Neutrophil (primary cell): ENCODE data around the gene VPS8.

Experiments used
- H3K27ac ChIP-seq: fragments of 200-600 bp; sonication (generic); 2 replicates; pipeline ENCODE4 v1.5.1; 2016; ENCODE audit warnings: mild to moderate bottlenecking, moderate library complexity
- H3K27me3 ChIP-seq: fragments of 200-600 bp; sonication (generic); 2 replicates; pipeline ENCODE4 v1.6.0; 2016; ENCODE audit warnings: mild to moderate bottlenecking
- H3K36me3 ChIP-seq: fragments of 200-600 bp; sonication (generic); 2 replicates; pipeline ENCODE4 v1.5.1; 2017
- H3K4me1 ChIP-seq, 2 experiments: fragments of 200-600 bp in 1 of 2; sonication (generic) in 1 of 2; 1 replicate in 1 of 2; 2 replicates in 1 of 2; pipeline versions ENCODE4 v1.5.1 to v1.6.1; 2013 to 2016; ENCODE audit warnings: low read depth in 1 of 2, low read length in 1 of 2, mild to moderate bottlenecking in 1 of 2, moderate library complexity in 1 of 2; ENCODE audit not compliant: control insufficient read depth in 1 of 2, insufficient read depth in 1 of 2
- H3K4me3 ChIP-seq, 2 experiments: fragments of 200-600 bp in 1 of 2; sonication (generic) in 1 of 2; 1 replicate in 1 of 2; 2 replicates in 1 of 2; pipeline ENCODE4 v1.5.1; 2013 to 2016; ENCODE audit warnings: low read depth in 1 of 2, low read length in 1 of 2, mild to moderate bottlenecking in 1 of 2, moderate library complexity in 1 of 2
- H3K9me3 ChIP-seq: fragments of 200-600 bp; sonication (generic); 2 replicates; pipeline ENCODE4 v1.5.1; 2016
- TF ChIP-seq, protein P1 (sequence below): fragments of 200-600 bp; sonication (generic); IDR thresholded peaks from 2 replicates; pipeline ENCODE4 v1.5.1; 2016; ENCODE audit warnings: antibody characterized with exemption

Gene VPS8

DNA sequence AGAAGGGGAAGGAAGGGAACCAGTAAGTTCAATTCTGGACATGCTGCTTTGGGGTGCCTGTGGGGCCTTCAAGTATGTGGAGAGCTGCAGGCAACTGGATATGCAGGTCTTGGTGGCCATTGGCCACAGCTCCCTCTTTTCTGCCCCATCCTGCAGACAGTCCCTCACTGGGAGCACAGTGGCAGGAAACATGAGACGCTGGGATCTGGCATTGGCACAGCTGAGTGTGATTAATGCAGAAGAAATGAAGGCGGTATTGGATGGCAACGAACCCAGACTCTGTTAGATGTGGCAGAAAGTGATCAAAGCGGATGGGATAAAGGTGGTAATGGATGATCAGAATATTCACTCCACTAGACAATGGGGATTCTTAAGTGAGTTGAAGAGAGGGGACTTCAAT, 23.2 kb upstream of the VPS8 start:
- peaks cover 59% of the 10 kb centered on the region for H3K27me3 ChIP-seq
- no peak overlapping the region for H3K27ac ChIP-seq
- TF ChIP-seq, protein P1, sequence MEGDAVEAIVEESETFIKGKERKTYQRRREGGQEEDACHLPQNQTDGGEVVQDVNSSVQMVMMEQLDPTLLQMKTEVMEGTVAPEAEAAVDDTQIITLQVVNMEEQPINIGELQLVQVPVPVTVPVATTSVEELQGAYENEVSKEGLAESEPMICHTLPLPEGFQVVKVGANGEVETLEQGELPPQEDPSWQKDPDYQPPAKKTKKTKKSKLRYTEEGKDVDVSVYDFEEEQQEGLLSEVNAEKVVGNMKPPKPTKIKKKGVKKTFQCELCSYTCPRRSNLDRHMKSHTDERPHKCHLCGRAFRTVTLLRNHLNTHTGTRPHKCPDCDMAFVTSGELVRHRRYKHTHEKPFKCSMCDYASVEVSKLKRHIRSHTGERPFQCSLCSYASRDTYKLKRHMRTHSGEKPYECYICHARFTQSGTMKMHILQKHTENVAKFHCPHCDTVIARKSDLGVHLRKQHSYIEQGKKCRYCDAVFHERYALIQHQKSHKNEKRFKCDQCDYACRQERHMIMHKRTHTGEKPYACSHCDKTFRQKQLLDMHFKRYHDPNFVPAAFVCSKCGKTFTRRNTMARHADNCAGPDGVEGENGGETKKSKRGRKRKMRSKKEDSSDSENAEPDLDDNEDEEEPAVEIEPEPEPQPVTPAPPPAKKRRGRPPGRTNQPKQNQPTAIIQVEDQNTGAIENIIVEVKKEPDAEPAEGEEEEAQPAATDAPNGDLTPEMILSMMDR: no peak
- H3K4me3 ChIP-seq: no peak overlapping the region
- peaks cover 21 to 23% of the 10 kb centered on the region in 2 experiments for H3K4me1 ChIP-seq
- H3K36me3 ChIP-seq: no peaks in the 10 kb centered on the region
- no peaks in the 10 kb centered on the region for H3K9me3 ChIP-seq

- Histone ChIP-seq H3K36me3 (no peaks in the 10 kb centered on the region), H3K4me3 (no peak overlapping the region), H3K27me3 (peaks cover 55% of the 10 kb centered on the region), H3K27ac (no peak overlapping the region), H3K4me1 (peaks cover 21 to 23% of the 10 kb centered on the region in 2 experiments), H3K9me3 (no peaks in the 10 kb centered on the region)
- TF ChIP-seq, protein P1: no peak
These were observed 22.5 kb upstream of the VPS8 start for GRCh38 chr3:184789314-184789998.

GRCh38 chr3:184791171-184791570, 20.8 kb upstream of the VPS8 start:
- TF ChIP-seq, protein P1: no peak
- Histone ChIP-seq H3K27ac (no peak overlapping the region), H3K9me3 (no peaks in the 10 kb centered on the region), H3K27me3 (peaks cover 38% of the 10 kb centered on the region), H3K4me1 (peaks cover 15 to 17% of the 10 kb centered on the region in 2 experiments), H3K36me3 (no peaks in the 10 kb centered on the region), H3K4me3 (no peak overlapping the region)

DNA sequence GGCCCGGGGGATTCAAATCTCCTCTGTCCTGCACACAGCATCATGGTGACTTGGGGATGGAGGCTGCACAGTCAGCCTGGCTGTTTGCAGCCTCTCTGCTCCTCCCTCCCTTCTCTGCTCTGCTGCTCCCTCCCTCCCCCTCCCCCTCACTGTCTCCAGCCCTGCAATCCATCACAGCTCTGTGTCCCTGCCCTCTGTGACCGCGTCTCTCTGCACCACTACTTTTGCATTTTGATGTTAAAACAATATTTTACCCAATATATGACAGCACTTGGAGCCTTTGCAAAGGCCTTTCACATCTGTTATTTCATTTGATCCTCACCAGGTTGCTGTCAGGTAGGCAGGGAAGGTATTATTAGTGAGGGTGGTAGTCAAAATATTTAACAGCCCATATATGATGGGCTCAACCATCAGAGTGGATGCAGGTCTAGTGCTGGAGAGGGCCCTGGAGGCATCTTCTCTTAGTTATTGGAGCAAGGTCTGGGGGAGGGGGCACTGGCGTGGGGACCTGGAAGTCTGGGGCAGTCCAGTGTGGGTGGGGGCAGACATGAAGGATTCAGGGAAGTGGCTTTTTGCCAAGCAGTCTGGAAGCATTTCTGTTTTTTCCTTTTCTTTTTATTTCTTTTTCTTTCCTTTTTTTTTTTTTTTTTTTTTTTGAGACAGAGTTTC, 16.3 kb upstream of the VPS8 start:
- Histone ChIP-seq H3K27me3 (peaks cover 66% of the 10 kb centered on the region), H3K36me3 (no peaks in the 10 kb centered on the region), H3K4me3 (no peak overlapping the region), H3K9me3 (no peaks in the 10 kb centered on the region), H3K27ac (no peak overlapping the region), H3K4me1 (peaks cover 0 to 4% of the 10 kb centered on the region in 2 experiments)
- TF ChIP-seq, protein P1: no peak

- Histone ChIP-seq H3K4me1 (peaks cover 0 to 4% of the 10 kb centered on the region in 2 experiments), H3K27me3 (peaks cover 66% of the 10 kb centered on the region), H3K9me3 (no peaks in the 10 kb centered on the region), H3K27ac (no peak overlapping the region), H3K4me3 (no peak overlapping the region), H3K36me3 (no peaks in the 10 kb centered on the region)
- TF ChIP-seq, protein P1: no peak
These were observed 15.4 kb upstream of the VPS8 start for GRCh38 chr3:184796551-184796950.
